K562 (cell line): ENCODE measurements around the gene VMP1. TPM values are rescaled to one million over a fixed set of nuclear protein-coding genes. Genes with fewer than 3 reads are reported as not detected.

Source experiments
- ARHGAP35 ChIP-seq: fragments of 450-650 bp; IDR thresholded peaks from 2 replicates; pipeline ENCODE4 v1.6.1; 2018; ENCODE audit not compliant: partially characterized antibody
- CBFA2T2 ChIP-seq: fragments of 450-650 bp; conservative IDR thresholded peaks from 2 replicates; pipeline ENCODE4 v1.6.1; 2017; ENCODE audit warnings: mild to moderate bottlenecking
- CREB5 ChIP-seq: fragments of 250-450 bp; sonication (Bioruptor Pico); IDR thresholded peaks from 2 replicates; pipeline ENCODE4 v1.5.0; 2020; ENCODE audit warnings: mild to moderate bottlenecking
- EP400 ChIP-seq: fragments of 450-650 bp; IDR thresholded peaks from 2 replicates; pipeline ENCODE4 v1.6.1; 2017; ENCODE audit warnings: antibody characterized with exemption, mild to moderate bottlenecking, moderate library complexity
- GTF3C2 ChIP-seq: IDR thresholded peaks from 3 replicates; pipeline ENCODE4 v1.6.1; 2011; ENCODE audit warnings: borderline replicate concordance, mild to moderate bottlenecking, moderate library complexity; ENCODE audit not compliant: insufficient read length; ENCODE audit errors: extremely low read depth
- HDAC3 ChIP-seq: fragments of 450-650 bp; IDR thresholded peaks from 2 replicates; pipeline ENCODE4 v1.6.1; 2018; ENCODE audit warnings: borderline replicate concordance, mild to moderate bottlenecking, moderate library complexity; ENCODE audit not compliant: partially characterized antibody
- HES1 ChIP-seq: fragments of 450-650 bp; IDR thresholded peaks from 2 replicates; pipeline ENCODE4 v1.6.1; 2016; ENCODE audit warnings: low read depth, mild to moderate bottlenecking, moderate library complexity
- KDM4B ChIP-seq, 2 experiments: fragments of 450-650 bp in 1 of 2; sonication (generic) in 1 of 2; IDR thresholded peaks; 2 replicates each; pipeline ENCODE4 v1.6.1; 2016 to 2017; ENCODE audit warnings: borderline replicate concordance in 2 of 2, antibody characterized with exemption in 1 of 2, low read depth in 1 of 2, mild to moderate bottlenecking in 1 of 2
- MXI1 ChIP-seq: IDR thresholded peaks from 2 replicates; pipeline ENCODE4 v1.6.1; 2011; ENCODE audit warnings: low read depth, mild to moderate bottlenecking, improper control_type of control experiment, low read length
- NCOA2 ChIP-seq, 2 experiments: fragments of 450-650 bp; IDR thresholded peaks; 2 replicates each; pipeline ENCODE4 v1.6.1; 2018; ENCODE audit warnings: mild to moderate bottlenecking in 2 of 2, moderate library complexity in 1 of 2; ENCODE audit not compliant: partially characterized antibody in 2 of 2
- SMAD4 ChIP-seq: fragments of 250-450 bp; sonication (Bioruptor Pico); conservative IDR thresholded peaks from 2 replicates; pipeline ENCODE4 v1.8.0; 2021; ENCODE audit warnings: inconsistent platforms, mild to moderate bottlenecking, moderate library complexity
- ZBTB33 ChIP-seq: sonication (generic); formaldehyde crosslinking; IDR thresholded peaks from 2 replicates; pipeline ENCODE4 v1.8.1; 2023; ENCODE audit warnings: mild to moderate bottlenecking, missing genetic modification reagents
- ZFPM2 ChIP-seq: fragments of 250-450 bp; sonication (Bioruptor Pico); IDR thresholded peaks from 2 replicates; pipeline ENCODE4 v1.5.1; 2022; ENCODE audit warnings: mild to moderate bottlenecking
- ZNF175 ChIP-seq: fragments of 200-800 bp; sonication (Bioruptor generic); IDR thresholded peaks from 2 replicates; pipeline ENCODE4 v1.6.1; 2016; ENCODE audit warnings: low read depth, mild to moderate bottlenecking, missing genetic modification characterization, missing compliant biosample characterization
- ZNF23 ChIP-seq: fragments of 250-450 bp; sonication (Bioruptor Pico); IDR thresholded peaks from 2 replicates; pipeline ENCODE4 v1.4.0; 2020; ENCODE audit warnings: mild to moderate bottlenecking
- ZNF347 ChIP-seq: fragments of 450-650 bp; formaldehyde crosslinking; IDR thresholded peaks from 2 replicates; pipeline ENCODE4 v1.4.0; 2020; ENCODE audit warnings: low read depth, mild to moderate bottlenecking, moderate library complexity
- ZNF384 ChIP-seq: IDR thresholded peaks from 2 replicates; pipeline ENCODE4 v1.6.1; 2012; ENCODE audit warnings: low read depth, low read length, improper control_type of control experiment
- ZNF449 ChIP-seq: fragments of 250-450 bp; sonication (Bioruptor Pico); IDR thresholded peaks from 2 replicates; pipeline ENCODE4 v1.8.0; 2022; ENCODE audit warnings: moderate library complexity, mild to moderate bottlenecking, inconsistent platforms
- ZNF583 ChIP-seq: fragments of 250-450 bp; sonication (Bioruptor Pico); IDR thresholded peaks from 2 replicates; pipeline ENCODE4 v1.4.0; 2020
- polyA plus RNA-seq, 8 experiments: library from polyadenylated mRNA; depleted of rRNA in 4 of 8; stranded (reverse) in 5 of 8; unstranded in 3 of 8; fragments of >200 nt; fragmentation: Nextera tagmentation in 2 of 8; fragmentation: Illumina TruSeq in 1 of 8; extraction: Ambion mirVana in 2 of 8; extraction: Trizol in 1 of 8; gene quantifications; 2 replicates each; pipeline versions ENCODE4 v1.2.1 to v1.2.3, GENCODE V29; 2011 to 2014; ENCODE audit warnings: inconsistent platforms in 1 of 8, missing spikeins in 1 of 8
- total RNA-seq, 7 experiments: library from RNA; depleted of rRNA in 6 of 7; stranded (reverse); fragments of >200 nt in 6 of 7; fragmentation: Illumina TruSeq in 2 of 7; extraction: Trizol in 2 of 7; gene quantifications; 2 replicates each; pipeline versions ENCODE4 v1.2.1 to v1.2.3, GENCODE V29; 2011 to 2021; ENCODE audit warnings: low replicate concordance in 1 of 7

VMP1 gene
- total and polyA plus RNA-seq, 9 of the 15 experiments (the other 6 are each of a cell fraction or from before 2014, with no cell fraction given): 123 to 304 (median 151) TPM

GRCh38 chr17:59702304-59702703 is 5.2 kb upstream of the VMP1 start (continued):
- TF ChIP-seq ZBTB33 (CRISPR knock-in tag) (no peak), ZNF384 (no peak), MXI1 (peak; percentile 32; the same call in 1 of the 2 replicates), HDAC3 (peak; percentile 65), ZNF583 (CRISPR knock-in tag) (no peak), SMAD4 (CRISPR knock-in tag) (peak; percentile 56; the same call in 1 of the 2 replicates), CBFA2T2 (peak; percentile 94), ZNF449 (no peak), KDM4B (IDR thresholded peaks at IDR 0.05; ENCODE audit: borderline replicate concordance in 2 of 2, low read depth in 1 of 2) (no peak), CREB5 (CRISPR knock-in tag) (no peak), ZNF175 (CRISPR knock-in tag) (no peak), ZFPM2 (no peak), HES1 (no peak), ARHGAP35 (no peak), ZNF347 (CRISPR knock-in tag) (no peak), NCOA2 (IDR thresholded peaks at IDR 0.05; ENCODE audit: partially characterized antibody in 2 of 2) (no peak), EP400 (no peak), ZNF23 (CRISPR knock-in tag) (no peak), GTF3C2 (no peak)
